GM10266 (cell line): ENCODE results near the gene GOT2.
"Not testable (repeated sequence)": the region's sequence is repeated elsewhere in the genome, so short reads cannot be mapped to it uniquely, and the experiment has no call there.

Experiments used
- DNase-seq: peaks from one replicate; pipeline ENCODE4 v3.0.0; 2012; ENCODE audit errors: extremely low spot score
- CTCF ChIP-seq: IDR thresholded peaks from 2 replicates; pipeline ENCODE4 v1.5.1; 2012; ENCODE audit warnings: mild to moderate bottlenecking, low read depth; ENCODE audit not compliant: control insufficient read depth, insufficient read depth; ENCODE audit errors: missing control alignments

GOT2 gene

DNA sequence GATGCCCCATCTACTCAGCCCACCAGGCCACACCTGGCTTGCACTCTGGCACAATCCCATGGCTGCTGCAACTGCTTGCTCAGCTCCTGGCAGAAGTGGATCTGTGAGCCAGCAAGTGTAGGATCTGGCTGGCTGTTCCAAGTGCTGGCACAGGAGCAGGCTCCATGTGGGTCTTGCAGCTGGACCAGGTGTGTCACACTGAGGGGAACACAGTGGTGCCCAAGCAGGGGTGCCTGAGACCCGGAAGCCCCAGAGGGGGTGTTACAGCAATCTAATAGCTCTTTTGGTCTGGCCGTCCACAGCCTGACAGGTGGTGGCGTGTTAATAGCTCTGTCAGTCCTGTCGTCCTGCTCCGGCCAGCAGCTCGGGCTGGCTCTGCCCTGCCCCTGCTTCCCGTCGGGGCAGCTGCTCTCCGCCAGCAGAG is 19.6 kb upstream of the GOT2 start:
- no peak for DNase-seq
- TF ChIP-seq CTCF = no peak

DNA sequence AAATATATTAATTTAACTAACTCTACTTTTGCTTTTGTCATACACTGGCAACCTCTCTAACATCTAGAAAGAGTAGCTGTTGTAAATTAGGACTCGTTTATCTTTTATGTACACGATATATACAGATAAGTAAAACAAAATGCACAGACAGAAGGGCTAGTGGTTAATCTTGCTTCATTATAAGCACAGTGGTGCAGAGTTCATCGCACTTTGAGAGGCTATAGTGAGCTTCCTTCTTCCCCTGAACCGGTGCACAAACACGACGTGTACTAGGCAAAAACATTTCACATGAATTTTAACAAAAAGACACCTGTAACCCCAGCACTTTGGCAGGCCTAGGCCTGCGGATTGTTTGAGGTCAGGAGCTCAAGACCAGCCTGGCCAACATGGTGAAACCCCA is 10.4 kb upstream of the GOT2 start:
- TF ChIP-seq CTCF = no peak
- DNase-seq = no peak

DNA sequence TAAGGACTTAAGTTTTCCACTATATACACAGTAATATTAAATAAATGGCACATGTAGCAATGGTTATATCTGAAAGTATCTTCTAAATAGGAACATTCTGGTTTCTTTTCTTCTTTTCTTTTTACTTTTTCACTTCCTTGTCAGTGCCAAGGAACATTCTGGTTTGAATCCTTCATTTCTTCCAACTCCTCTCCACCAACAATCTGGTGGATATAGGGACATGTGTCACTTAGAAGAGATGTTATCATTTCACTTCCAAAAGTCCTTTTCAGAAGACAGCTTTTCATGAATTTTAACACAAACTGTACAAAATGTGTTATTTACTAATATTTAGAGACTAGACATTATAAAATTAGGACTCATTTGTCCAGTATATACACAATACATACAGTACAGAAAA is 7.9 kb upstream of the GOT2 start:
- no peak for TF ChIP-seq CTCF
- no peak for DNase-seq

DNA sequence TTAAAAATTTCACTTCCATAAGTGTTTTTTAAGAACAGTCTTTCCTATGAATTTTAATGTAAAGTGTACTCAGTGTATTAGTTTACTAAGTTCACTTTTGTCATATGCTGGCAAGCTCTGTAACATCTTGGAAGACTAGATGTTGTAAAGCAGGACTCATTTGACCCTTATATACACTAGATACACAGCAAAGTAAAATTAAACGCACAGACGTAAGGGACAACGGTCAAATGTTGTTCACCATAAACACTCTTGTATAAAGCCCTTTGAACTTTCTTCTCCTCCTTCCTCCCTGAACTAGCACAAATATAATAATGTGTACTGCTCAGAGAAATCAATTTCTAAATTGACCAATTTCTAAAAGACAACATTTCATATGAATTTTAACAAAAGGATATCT is 7.0 kb upstream of the GOT2 start:
- no peak for DNase-seq

DNA sequence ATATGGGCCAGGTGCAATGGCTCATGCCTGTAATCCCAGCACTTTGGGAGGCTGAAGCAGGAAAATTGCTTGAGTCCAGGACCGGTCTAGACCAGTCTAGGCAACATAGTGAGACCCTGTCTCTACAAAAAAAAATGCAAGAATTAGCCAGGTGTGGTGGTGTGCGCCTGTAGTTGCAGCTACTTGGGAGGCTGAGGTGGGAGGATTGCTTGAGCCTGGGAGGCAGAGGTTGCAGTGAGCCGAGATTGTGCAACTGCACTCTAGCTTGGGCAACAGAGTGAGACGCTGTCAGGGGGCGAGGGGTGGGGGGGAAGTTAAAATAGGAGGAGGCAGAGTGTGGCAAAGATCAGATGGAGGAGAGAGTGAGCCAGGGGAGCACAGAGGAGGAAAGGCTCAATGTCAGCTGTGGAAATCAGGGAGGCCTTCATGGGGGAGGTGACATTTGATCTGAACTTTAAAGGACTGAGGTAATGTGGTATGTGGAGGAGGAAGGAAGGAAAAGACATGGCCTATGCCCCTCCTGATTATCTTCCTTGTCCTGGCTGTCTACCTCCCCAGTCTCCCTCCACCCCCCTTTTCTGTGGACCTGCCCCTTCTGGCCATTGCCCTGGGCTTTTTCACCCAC is 4.7 kb upstream of the GOT2 start:
- no peak for DNase-seq
- no peak for TF ChIP-seq CTCF

More for the DNA sequence above, 7.0 kb upstream of the GOT2 start:
- no peak for TF ChIP-seq CTCF

DNA sequence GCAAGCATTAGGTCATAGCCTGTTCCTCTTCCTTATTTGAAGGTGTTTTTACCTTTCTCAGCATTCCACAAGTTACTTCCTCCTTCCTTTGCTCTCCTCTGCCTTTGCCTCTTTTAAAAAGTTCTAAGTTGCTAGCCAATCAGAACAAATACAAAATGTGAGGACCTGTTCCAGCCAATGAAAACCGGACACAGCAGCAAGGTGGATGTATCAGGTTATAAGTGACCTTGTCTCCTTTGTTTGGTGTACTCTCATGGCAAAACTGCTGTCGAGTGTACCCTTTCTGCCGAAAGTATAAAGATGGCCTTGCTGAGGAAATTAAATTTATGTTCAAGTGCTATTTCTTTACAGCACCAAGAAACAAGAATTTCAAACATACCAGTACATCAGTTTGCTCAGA is 2.2 kb upstream of the GOT2 start:
- not testable (repeated sequence) for DNase-seq

- no peak for DNase-seq
- TF ChIP-seq CTCF = no peak
These were observed 307 bp upstream of the GOT2 start for GRCh38 chr16:58734459-58734787.

GRCh38 chr16:58733248-58733670 is 857 bp downstream of the GOT2 start:
- no peak for TF ChIP-seq CTCF
- DNase-seq = no peak
